Activated CD8-positive, alpha-beta memory T cell treated with anti-CD3 and anti-CD28 coated beads for 1 hour (primary cell): ENCODE results near the gene DPEP1.
"Not testable (repeated sequence)": the region's sequence is repeated elsewhere in the genome, so short reads cannot be mapped to it uniquely, and the experiment has no call there.

Experiments
- DNase-seq, 2 donors: peaks; one replicate each; pipeline ENCODE4 v3.0.0-alpha.2; 2020; ENCODE audit warnings: low read depth in 1 of 2; ENCODE audit errors: extremely low read depth in 1 of 2

The DPEP1 gene

GRCh38 chr16:89645122-89645521, 31.7 kb downstream of the DPEP1 start:
- DNase-seq: no peak

GRCh38 chr16:89646270-89646669, 32.8 kb downstream of the DPEP1 start:
- no peak for DNase-seq

- no peak for DNase-seq
Observed at GRCh38 chr16:89646906-89647305, 33.5 kb downstream of the DPEP1 start.

- DNase-seq: no peak
Observed at GRCh38 chr16:89651584-89651983, 38.1 kb downstream of the DPEP1 start.

- DNase-seq: no peak
Observed at GRCh38 chr16:89653656-89654295, 40.3 kb downstream of the DPEP1 start.

- DNase-seq: no peak
Observed at GRCh38 chr16:89655062-89655643, 41.7 kb downstream of the DPEP1 start.

GRCh38 chr16:89656435-89657121, 43.1 kb downstream of the DPEP1 start:
- DNase-seq: no peak

- peak; percentile 71 to 89 for DNase-seq
Observed at GRCh38 chr16:89657442-89658220, 44.2 kb downstream of the DPEP1 start, which contains the start of the genes CHMP1A and SPATA33. Gene CHMP1A (minus strand): TSS chr16:89657708. CDS start chr16:89657588, 120 bp downstream. Gene SPATA33 (plus strand): TSS chr16:89657836. CDS start chr16:89657912, 76 bp downstream.

GRCh38 chr16:89658221-89658879, 44.9 kb downstream of the DPEP1 start:
- no peak for DNase-seq

- no peak for DNase-seq
Observed at GRCh38 chr16:89660146-89660545, 46.7 kb downstream of the DPEP1 start.

GRCh38 chr16:89661215-89661614, 47.8 kb downstream of the DPEP1 start:
- DNase-seq: no peak

- DNase-seq: not testable (repeated sequence)
Observed at GRCh38 chr16:89664238-89664637, 50.8 kb downstream of the DPEP1 start.

- DNase-seq: not testable (repeated sequence)
Observed at GRCh38 chr16:89667000-89667399, 53.6 kb downstream of the DPEP1 start.

GRCh38 chr16:89667633-89668032, 54.2 kb downstream of the DPEP1 start:
- no peak for DNase-seq

- no peak for DNase-seq
Observed at GRCh38 chr16:89668790-89669158, 55.3 kb downstream of the DPEP1 start.

- no peak for DNase-seq
Observed at GRCh38 chr16:89669755-89670154, 56.3 kb downstream of the DPEP1 start.

- no peak for DNase-seq
Observed at GRCh38 chr16:89670496-89671431, 57.3 kb downstream of the DPEP1 start.

- not testable (repeated sequence) for DNase-seq
Observed at GRCh38 chr16:89671565-89671964, 58.1 kb downstream of the DPEP1 start.

GRCh38 chr16:89672177-89672941, 58.9 kb downstream of the DPEP1 start:
- DNase-seq: no peak
